ENCODE data around the gene KCNIP3.

Gene KCNIP3

GRCh38 chr2:95282458-95282857, 14.7 kb upstream of the KCNIP3 start:
- Histone ChIP-seq H3K36me3 (ENCODE audit: control insufficient read depth, insufficient read depth, low read length) (no peaks in the 10 kb centered on the region), H3K27me3 (replicated peaks; ENCODE audit: control insufficient read depth, insufficient read depth, low read length, poor library complexity, severe bottlenecking) (no peaks in the 10 kb centered on the region)
- no peak for DNase-seq

DNA sequence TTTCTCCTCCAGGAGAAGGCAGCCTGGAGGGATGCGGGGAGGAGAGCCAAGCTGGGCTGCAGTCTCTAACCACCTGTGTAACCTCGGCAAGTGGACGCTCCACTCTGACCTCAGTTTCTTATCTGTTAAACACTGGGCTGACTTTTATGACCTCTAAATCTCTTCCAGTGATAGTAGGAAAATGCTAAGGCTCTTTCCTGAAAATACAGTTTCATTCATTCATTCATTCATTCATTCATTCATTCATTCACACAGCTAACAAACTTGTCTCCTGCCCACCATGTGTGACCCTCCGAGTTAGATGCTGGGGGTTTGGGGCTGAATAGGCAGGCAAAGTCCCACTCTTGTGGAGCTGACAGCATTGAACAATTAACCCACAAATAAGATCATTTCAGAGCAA, 13.6 kb upstream of the KCNIP3 start:
- Histone ChIP-seq H3K4me3 (ENCODE audit: insufficient read depth, low read depth, low read length, poor library complexity, severe bottlenecking) (no peak overlapping the region), H3K4me1 (ENCODE audit: control insufficient read depth, insufficient read depth, low read length, poor library complexity, severe bottlenecking) (no peaks in the 10 kb centered on the region), H3K27ac (ENCODE audit: insufficient read depth, low read length, poor library complexity, severe bottlenecking) (no peak overlapping the region), H3K27me3 (replicated peaks; ENCODE audit: control insufficient read depth, insufficient read depth, low read length, poor library complexity, severe bottlenecking) (no peaks in the 10 kb centered on the region), H3K36me3 (ENCODE audit: control insufficient read depth, insufficient read depth, low read length) (no peaks in the 10 kb centered on the region), H3K9me3 (ENCODE audit: control insufficient read depth, low read length) (no peaks in the 10 kb centered on the region)
- DNase-seq: no peak

More at GRCh38 chr2:95282458-95282857, 14.7 kb upstream of the KCNIP3 start:
- Histone ChIP-seq H3K27ac (ENCODE audit: insufficient read depth, low read length, poor library complexity, severe bottlenecking) (no peak overlapping the region), H3K9me3 (ENCODE audit: control insufficient read depth, low read length) (no peaks in the 10 kb centered on the region), H3K4me3 (ENCODE audit: insufficient read depth, low read depth, low read length, poor library complexity, severe bottlenecking) (no peak overlapping the region), H3K4me1 (ENCODE audit: control insufficient read depth, insufficient read depth, low read length, poor library complexity, severe bottlenecking) (no peaks in the 10 kb centered on the region)

DNA sequence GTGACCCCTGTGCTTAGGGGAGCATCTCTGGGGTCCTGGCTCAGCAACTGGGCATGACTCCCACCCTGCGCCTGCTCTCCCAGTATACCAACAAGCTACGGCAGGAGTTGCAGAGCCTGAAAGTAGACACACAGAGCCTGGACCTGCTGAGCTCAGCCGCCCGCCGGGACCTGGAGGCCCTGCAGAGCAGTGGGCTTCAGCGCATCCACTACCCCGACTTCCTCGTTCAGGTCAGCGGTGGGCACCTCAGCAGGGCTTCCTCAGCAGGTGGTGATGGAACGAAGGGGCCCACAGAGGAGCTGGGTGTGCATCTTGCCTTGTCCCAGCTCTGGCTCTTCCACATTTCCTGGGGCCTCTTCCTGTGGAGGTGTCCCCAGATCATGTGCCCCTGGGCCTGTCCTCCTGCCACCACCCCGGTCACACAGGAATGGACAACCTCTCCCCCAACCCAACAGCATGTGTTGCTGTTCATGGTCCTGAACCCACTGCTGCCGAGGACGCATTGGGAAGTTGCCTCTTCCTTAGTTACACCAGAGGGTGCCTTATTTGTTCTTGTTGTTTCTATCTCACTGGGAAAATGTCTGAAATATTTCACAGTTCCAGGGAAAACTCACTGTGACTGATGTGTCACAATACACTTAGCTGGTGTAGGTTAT, 12.1 kb upstream of the KCNIP3 start:
- no peaks in the 10 kb centered on the region for H3K9me3 ChIP-seq (ENCODE audit: control insufficient read depth, low read length)
- no peaks in the 10 kb centered on the region for H3K27me3 ChIP-seq (replicated peaks; ENCODE audit: control insufficient read depth, insufficient read depth, low read length, poor library complexity, severe bottlenecking)
- H3K27ac ChIP-seq (ENCODE audit: insufficient read depth, low read length, poor library complexity, severe bottlenecking): no peak overlapping the region
- H3K4me1 ChIP-seq (ENCODE audit: control insufficient read depth, insufficient read depth, low read length, poor library complexity, severe bottlenecking): no peaks in the 10 kb centered on the region
- no peaks in the 10 kb centered on the region for H3K36me3 ChIP-seq (ENCODE audit: control insufficient read depth, insufficient read depth, low read length)
- no peak overlapping the region for H3K4me3 ChIP-seq (ENCODE audit: insufficient read depth, low read depth, low read length, poor library complexity, severe bottlenecking)
- no peak for DNase-seq

- H3K9me3 ChIP-seq (ENCODE audit: control insufficient read depth, low read length): no peaks in the 10 kb centered on the region
- no peaks in the 10 kb centered on the region for H3K36me3 ChIP-seq (ENCODE audit: control insufficient read depth, insufficient read depth, low read length)
- H3K27me3 ChIP-seq (replicated peaks; ENCODE audit: control insufficient read depth, insufficient read depth, low read length, poor library complexity, severe bottlenecking): no peaks in the 10 kb centered on the region
- no peaks in the 10 kb centered on the region for H3K4me1 ChIP-seq (ENCODE audit: control insufficient read depth, insufficient read depth, low read length, poor library complexity, severe bottlenecking)
- H3K27ac ChIP-seq (ENCODE audit: insufficient read depth, low read length, poor library complexity, severe bottlenecking): no peak overlapping the region
- H3K4me3 ChIP-seq (ENCODE audit: insufficient read depth, low read depth, low read length, poor library complexity, severe bottlenecking): no peak overlapping the region
- DNase-seq: no peak
Observed at GRCh38 chr2:95285542-95285932, 11.6 kb upstream of the KCNIP3 start.

- DNase-seq: no peak
- Histone ChIP-seq H3K27ac (ENCODE audit: insufficient read depth, low read length, poor library complexity, severe bottlenecking) (no peak overlapping the region), H3K27me3 (replicated peaks; ENCODE audit: control insufficient read depth, insufficient read depth, low read length, poor library complexity, severe bottlenecking) (no peaks in the 10 kb centered on the region), H3K4me1 (ENCODE audit: control insufficient read depth, insufficient read depth, low read length, poor library complexity, severe bottlenecking) (no peaks in the 10 kb centered on the region), H3K36me3 (ENCODE audit: control insufficient read depth, insufficient read depth, low read length) (no peaks in the 10 kb centered on the region), H3K9me3 (ENCODE audit: control insufficient read depth, low read length) (peaks cover 3% of the 10 kb centered on the region), H3K4me3 (ENCODE audit: insufficient read depth, low read depth, low read length, poor library complexity, severe bottlenecking) (no peak overlapping the region)
Observed at GRCh38 chr2:95287336-95287735, 9.8 kb upstream of the KCNIP3 start.

DNA sequence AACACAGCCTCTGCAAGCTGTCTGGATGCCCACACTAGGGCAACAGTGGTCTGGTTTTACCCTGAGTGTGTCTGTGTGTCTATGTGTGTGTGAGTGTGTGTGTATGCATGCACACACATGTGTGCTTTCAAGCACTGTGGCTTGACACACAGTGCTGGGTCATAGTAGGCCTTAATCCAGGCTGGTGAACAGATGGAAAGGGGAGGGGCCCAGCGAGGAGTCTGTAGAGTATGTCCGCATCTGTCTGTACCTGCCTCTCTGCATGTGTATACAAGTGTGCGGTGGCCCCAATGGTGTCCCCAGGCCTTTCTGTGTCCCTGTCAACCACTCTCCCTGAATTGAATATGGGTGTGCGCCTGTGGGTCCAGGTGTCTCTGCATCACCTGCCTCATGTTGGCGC, 9.3 kb upstream of the KCNIP3 start:
- H3K36me3 ChIP-seq (ENCODE audit: control insufficient read depth, insufficient read depth, low read length): no peaks in the 10 kb centered on the region
- no peak for DNase-seq
- no peaks in the 10 kb centered on the region for H3K27me3 ChIP-seq (replicated peaks; ENCODE audit: control insufficient read depth, insufficient read depth, low read length, poor library complexity, severe bottlenecking)
- peaks cover 5% of the 10 kb centered on the region for H3K9me3 ChIP-seq (ENCODE audit: control insufficient read depth, low read length)
- H3K4me3 ChIP-seq (ENCODE audit: insufficient read depth, low read depth, low read length, poor library complexity, severe bottlenecking): no peak overlapping the region
- H3K27ac ChIP-seq (ENCODE audit: insufficient read depth, low read length, poor library complexity, severe bottlenecking): no peak overlapping the region
- no peaks in the 10 kb centered on the region for H3K4me1 ChIP-seq (ENCODE audit: control insufficient read depth, insufficient read depth, low read length, poor library complexity, severe bottlenecking)

GRCh38 chr2:95289253-95289652, 7.9 kb upstream of the KCNIP3 start:
- Histone ChIP-seq H3K4me3 (ENCODE audit: insufficient read depth, low read depth, low read length, poor library complexity, severe bottlenecking) (no peak overlapping the region), H3K9me3 (ENCODE audit: control insufficient read depth, low read length) (peaks cover 5% of the 10 kb centered on the region), H3K36me3 (ENCODE audit: control insufficient read depth, insufficient read depth, low read length) (no peaks in the 10 kb centered on the region), H3K27me3 (replicated peaks; ENCODE audit: control insufficient read depth, insufficient read depth, low read length, poor library complexity, severe bottlenecking) (no peaks in the 10 kb centered on the region), H3K27ac (ENCODE audit: insufficient read depth, low read length, poor library complexity, severe bottlenecking) (no peak overlapping the region), H3K4me1 (ENCODE audit: control insufficient read depth, insufficient read depth, low read length, poor library complexity, severe bottlenecking) (no peaks in the 10 kb centered on the region)
- DNase-seq: no peak

- Histone ChIP-seq H3K27ac (ENCODE audit: insufficient read depth, low read length, poor library complexity, severe bottlenecking) (no peak overlapping the region), H3K9me3 (ENCODE audit: control insufficient read depth, low read length) (peaks cover 5% of the 10 kb centered on the region), H3K36me3 (ENCODE audit: control insufficient read depth, insufficient read depth, low read length) (no peaks in the 10 kb centered on the region), H3K27me3 (replicated peaks; ENCODE audit: control insufficient read depth, insufficient read depth, low read length, poor library complexity, severe bottlenecking) (no peaks in the 10 kb centered on the region), H3K4me3 (ENCODE audit: insufficient read depth, low read depth, low read length, poor library complexity, severe bottlenecking) (no peak overlapping the region), H3K4me1 (ENCODE audit: control insufficient read depth, insufficient read depth, low read length, poor library complexity, severe bottlenecking) (no peaks in the 10 kb centered on the region)
- DNase-seq: no peak
Observed at GRCh38 chr2:95291222-95291621, 5.9 kb upstream of the KCNIP3 start.

DNA sequence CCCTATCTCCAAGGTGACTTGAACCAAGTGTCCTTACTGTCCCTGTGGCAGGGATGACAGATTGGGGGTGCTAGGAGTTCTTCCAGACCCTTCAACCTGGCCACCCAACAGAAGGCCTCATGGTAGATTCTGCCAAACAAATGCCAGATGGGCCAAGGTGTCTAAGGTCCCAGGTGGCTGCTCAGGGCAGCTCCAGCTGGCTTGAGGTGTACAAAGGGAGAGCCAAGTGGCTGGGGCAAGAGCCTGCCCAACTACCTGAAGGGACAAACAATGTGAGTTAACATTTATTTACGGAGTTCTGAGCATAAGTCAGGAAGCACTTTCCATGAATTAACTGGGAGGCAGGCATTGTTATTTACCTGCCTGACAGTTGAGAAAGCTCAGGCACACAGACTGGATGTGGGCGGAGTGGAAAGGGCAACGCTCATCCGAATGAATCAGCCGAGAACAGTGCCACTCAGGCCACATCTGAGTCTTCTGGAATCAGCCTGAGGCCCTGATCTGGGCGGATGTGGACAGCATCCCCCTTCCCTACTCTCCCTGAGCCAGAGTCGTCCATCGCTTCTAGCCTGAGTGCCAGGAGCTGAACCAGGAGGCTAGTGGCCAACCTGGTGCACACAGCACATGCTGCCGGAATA, 4.4 kb upstream of the KCNIP3 start:
- DNase-seq: no peak

DNA sequence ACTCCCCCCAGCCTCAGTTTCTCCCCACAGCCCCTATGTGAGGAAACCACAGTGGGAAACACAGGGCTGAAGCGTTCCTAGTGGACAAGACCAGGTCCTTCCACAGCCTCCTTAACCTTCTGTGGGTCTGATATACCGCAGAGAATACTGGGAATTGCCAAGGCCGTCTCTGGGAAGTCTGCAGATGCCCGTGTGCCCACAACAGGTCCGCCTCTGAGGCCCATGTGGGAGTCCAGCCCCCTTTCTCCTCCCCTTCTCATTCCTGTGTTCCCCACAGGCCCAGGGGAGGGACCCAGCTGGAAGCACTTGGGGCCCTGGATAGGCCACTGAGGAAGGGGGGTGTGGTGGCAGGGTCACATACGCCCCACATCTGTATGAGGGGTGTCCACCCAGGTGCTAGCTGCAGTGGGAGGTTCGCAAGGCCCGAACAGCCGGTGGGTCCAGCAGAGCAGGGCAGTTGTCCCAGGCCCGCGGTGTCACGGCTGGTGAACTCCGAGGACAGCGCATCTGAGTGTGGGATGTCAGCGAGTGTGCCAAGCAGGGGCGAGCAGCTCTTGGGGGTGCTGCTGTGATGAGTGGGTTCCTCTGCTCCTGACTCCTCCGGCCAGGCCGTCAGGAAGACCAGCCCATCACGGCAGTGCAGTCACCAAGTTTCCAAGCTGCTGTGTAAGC, 2.4 kb upstream of the KCNIP3 start:
- Histone ChIP-seq H3K27ac (ENCODE audit: insufficient read depth, low read length, poor library complexity, severe bottlenecking) (no peak overlapping the region), H3K4me1 (ENCODE audit: control insufficient read depth, insufficient read depth, low read length, poor library complexity, severe bottlenecking) (no peaks in the 10 kb centered on the region), H3K36me3 (ENCODE audit: control insufficient read depth, insufficient read depth, low read length) (no peaks in the 10 kb centered on the region), H3K4me3 (ENCODE audit: insufficient read depth, low read depth, low read length, poor library complexity, severe bottlenecking) (no peak overlapping the region), H3K9me3 (ENCODE audit: control insufficient read depth, low read length) (peaks cover 5% of the 10 kb centered on the region), H3K27me3 (replicated peaks; ENCODE audit: control insufficient read depth, insufficient read depth, low read length, poor library complexity, severe bottlenecking) (no peaks in the 10 kb centered on the region)
- DNase-seq: no peak

More for the DNA sequence above, 4.4 kb upstream of the KCNIP3 start:
- Histone ChIP-seq H3K4me1 (ENCODE audit: control insufficient read depth, insufficient read depth, low read length, poor library complexity, severe bottlenecking) (no peaks in the 10 kb centered on the region), H3K27me3 (replicated peaks; ENCODE audit: control insufficient read depth, insufficient read depth, low read length, poor library complexity, severe bottlenecking) (no peaks in the 10 kb centered on the region), H3K36me3 (ENCODE audit: control insufficient read depth, insufficient read depth, low read length) (no peaks in the 10 kb centered on the region), H3K4me3 (ENCODE audit: insufficient read depth, low read depth, low read length, poor library complexity, severe bottlenecking) (no peak overlapping the region), H3K27ac (ENCODE audit: insufficient read depth, low read length, poor library complexity, severe bottlenecking) (no peak overlapping the region), H3K9me3 (ENCODE audit: control insufficient read depth, low read length) (peaks cover 5% of the 10 kb centered on the region)
